ENCODE measurements around the gene TADA2A. TPM values are rescaled to one million over a fixed set of nuclear protein-coding genes. Genes with fewer than 3 reads are reported as not detected.

Gene TADA2A
- total RNA-seq, 4 donors from 2014 or later, result 10.5 to 39.3 (median 16.1) TPM

DNA sequence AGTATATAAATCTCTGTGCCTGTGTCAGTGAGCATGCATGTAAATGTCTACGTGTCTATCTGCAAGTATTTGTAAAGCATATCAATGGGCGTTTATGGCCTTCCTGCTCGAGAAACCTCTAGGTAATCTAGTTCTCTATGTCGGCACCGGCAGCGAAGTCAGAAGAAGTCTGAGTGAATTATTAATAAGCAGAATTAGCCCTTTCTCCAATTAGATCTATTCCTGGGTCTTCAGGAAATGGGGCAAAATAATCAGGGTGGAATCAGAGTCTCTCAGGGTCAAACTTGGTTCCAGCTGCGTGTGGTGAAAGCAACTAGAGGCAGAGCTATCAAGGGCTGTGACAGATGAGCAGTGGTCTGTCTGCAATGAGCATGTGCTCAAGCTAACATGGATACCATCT lies 31.0 kb upstream of the TADA2A start, which contains the start of gene C17orf78:
Gene C17orf78, plus strand, starts transcription at position 280 of the 400 bp plus-strand sequence. Its CDS starts 108 bp downstream, at position 388.
- no peak for TF ChIP-seq POLR2AphosphoS5 (IDR thresholded peaks at IDR 0.05)
- no peak for TF ChIP-seq POLR2A (IDR thresholded peaks at IDR 0.05)
- TF ChIP-seq, protein P1, sequence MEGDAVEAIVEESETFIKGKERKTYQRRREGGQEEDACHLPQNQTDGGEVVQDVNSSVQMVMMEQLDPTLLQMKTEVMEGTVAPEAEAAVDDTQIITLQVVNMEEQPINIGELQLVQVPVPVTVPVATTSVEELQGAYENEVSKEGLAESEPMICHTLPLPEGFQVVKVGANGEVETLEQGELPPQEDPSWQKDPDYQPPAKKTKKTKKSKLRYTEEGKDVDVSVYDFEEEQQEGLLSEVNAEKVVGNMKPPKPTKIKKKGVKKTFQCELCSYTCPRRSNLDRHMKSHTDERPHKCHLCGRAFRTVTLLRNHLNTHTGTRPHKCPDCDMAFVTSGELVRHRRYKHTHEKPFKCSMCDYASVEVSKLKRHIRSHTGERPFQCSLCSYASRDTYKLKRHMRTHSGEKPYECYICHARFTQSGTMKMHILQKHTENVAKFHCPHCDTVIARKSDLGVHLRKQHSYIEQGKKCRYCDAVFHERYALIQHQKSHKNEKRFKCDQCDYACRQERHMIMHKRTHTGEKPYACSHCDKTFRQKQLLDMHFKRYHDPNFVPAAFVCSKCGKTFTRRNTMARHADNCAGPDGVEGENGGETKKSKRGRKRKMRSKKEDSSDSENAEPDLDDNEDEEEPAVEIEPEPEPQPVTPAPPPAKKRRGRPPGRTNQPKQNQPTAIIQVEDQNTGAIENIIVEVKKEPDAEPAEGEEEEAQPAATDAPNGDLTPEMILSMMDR (IDR thresholded peaks at IDR 0.05), result no peak
- TF ChIP-seq EP300 (IDR thresholded peaks at IDR 0.05), result no peak
- no peaks in the 10 kb centered on the region for H3K36me3 ChIP-seq
- peaks cover 7% of the 10 kb centered on the region for H3K4me1 ChIP-seq
- no peak within 1 kb of the TSS for H3K27ac ChIP-seq
- H3K4me3 ChIP-seq, result no peak within 1 kb of the TSS
- no peak for DNase-seq (ENCODE audit: low spot score in 2 of 2)
- no peaks in the 10 kb centered on the region for H3K9me3 ChIP-seq
- WGBS, result 90% methylated on average over 7 of the region's 7 CpGs
- no peaks in the 10 kb centered on the region for H3K27me3 ChIP-seq

DNA sequence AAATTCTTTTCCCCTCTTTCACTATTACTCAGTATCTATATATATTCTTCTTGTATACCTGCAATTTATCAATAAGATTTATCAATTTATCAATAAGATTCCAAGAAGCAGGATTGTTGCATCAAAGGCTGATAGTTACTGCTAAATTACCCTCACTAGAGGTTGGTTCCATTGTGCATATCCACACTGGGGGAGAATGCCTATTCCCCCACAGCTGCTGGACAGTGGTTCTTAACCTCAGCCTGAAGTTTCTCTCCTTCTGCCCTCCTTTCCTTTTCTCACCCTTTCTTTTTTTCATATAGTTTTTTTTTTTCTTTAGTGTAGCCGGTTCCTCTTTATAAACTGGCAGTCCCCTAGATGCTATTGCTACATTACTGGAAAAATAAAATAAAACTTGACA lies 24.6 kb upstream of the TADA2A start:
- Histone ChIP-seq H3K9me3 (no peaks in the 10 kb centered on the region), H3K36me3 (no peaks in the 10 kb centered on the region), H3K4me3 (no peak overlapping the region), H3K27me3 (no peaks in the 10 kb centered on the region), H3K27ac (no peak overlapping the region), H3K4me1 (no peaks in the 10 kb centered on the region)
- no peak for DNase-seq (ENCODE audit: low spot score in 2 of 2)
- TF ChIP-seq POLR2A (IDR thresholded peaks at IDR 0.05) (no peak), EP300 (IDR thresholded peaks at IDR 0.05) (no peak), POLR2AphosphoS5 (IDR thresholded peaks at IDR 0.05) (no peak)
- TF ChIP-seq, protein P1 (IDR thresholded peaks at IDR 0.05), result no peak
- WGBS, result 97% methylated on average over 1 of the region's 1 CpG

DNA sequence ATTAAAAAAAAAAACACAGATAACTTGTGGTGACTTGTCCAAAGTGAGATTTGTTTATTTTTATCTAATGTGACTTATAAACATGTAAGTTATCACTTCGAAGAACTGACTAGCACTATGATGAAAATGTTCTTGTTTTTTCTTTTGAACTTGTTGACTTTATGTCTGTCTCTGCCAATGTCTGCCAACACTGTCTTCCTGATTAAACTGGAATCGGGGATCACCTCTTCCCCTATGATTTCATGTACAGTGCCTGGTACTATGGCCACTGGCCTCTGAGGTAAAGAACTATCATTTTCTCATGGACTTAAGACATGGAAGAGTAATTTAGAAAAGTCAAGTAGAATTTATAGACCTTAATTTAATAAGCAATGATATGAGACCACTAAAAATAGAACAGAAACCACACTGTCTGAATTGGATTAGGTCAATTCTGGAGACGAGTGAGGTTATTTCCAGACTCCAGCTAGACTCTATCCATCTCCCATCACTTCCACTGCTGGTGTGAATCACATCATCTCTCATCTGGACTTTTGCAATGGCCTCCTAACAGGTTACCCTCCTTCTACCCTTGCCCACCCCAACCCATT lies 22.0 kb upstream of the TADA2A start:
- 64% methylated on average over 3 of the region's 3 CpGs for WGBS
- Histone ChIP-seq H3K27me3 (no peaks in the 10 kb centered on the region), H3K9me3 (no peaks in the 10 kb centered on the region), H3K4me1 (no peaks in the 10 kb centered on the region), H3K36me3 (no peaks in the 10 kb centered on the region), H3K27ac (no peak overlapping the region), H3K4me3 (no peak overlapping the region)
- no peak for DNase-seq (ENCODE audit: low spot score in 2 of 2)
- TF ChIP-seq POLR2AphosphoS5 (IDR thresholded peaks at IDR 0.05) (no peak), POLR2A (IDR thresholded peaks at IDR 0.05) (no peak), EP300 (IDR thresholded peaks at IDR 0.05) (no peak)
- TF ChIP-seq, protein P1 (IDR thresholded peaks at IDR 0.05), result no peak

DNA sequence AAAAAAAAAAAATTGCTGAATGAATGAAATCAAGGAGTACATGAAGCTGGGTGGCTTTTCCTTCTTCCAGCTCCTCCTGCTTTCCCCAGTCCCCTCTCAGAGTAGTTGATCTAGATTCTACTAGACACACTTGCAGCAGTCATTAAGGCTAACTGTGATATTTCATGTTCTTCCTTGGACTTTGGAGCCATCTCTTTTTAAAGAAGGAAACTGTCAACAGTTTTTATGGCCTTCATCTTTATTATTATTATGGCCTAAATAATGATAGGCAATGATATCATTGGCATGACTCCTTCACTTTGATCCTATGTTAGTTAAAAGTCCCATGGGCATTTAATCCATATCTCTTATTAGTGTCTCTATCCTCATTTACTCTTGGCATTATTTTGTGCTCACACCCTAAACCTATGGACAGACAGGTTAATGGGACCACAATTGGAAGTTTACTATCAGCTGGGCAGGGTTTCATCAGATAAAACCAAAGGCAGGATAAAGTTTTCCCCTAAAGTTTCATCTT lies 21.2 kb upstream of the TADA2A start:
- TF ChIP-seq, protein P1 (IDR thresholded peaks at IDR 0.05), result no peak
- no peak for TF ChIP-seq POLR2AphosphoS5 (IDR thresholded peaks at IDR 0.05)
- no peak for TF ChIP-seq POLR2A (IDR thresholded peaks at IDR 0.05)
- Histone ChIP-seq H3K4me3 (no peak overlapping the region), H3K9me3 (no peaks in the 10 kb centered on the region), H3K27ac (no peak overlapping the region), H3K36me3 (no peaks in the 10 kb centered on the region), H3K27me3 (no peaks in the 10 kb centered on the region), H3K4me1 (no peaks in the 10 kb centered on the region)
- no peak for DNase-seq (ENCODE audit: low spot score in 2 of 2)

DNA sequence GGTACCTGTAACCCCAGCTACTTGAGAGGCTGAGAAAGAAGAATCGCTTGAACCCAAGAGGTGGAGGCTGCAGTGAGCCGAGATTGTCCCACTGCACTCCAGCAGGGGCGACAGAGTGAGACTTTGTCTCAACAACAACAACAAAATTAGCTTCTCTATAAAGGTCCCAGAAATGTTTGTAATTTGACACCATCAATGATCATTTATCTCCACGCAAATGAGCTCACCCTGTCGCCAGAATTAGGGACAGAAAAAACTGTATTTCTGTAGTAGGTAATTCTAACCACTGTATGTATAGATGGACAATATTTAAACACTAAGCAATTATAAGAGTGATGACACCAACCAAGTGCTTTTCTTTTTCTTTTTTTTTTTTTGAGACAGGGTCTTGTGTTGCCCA lies 20.2 kb upstream of the TADA2A start:
- no peak for DNase-seq (ENCODE audit: low spot score in 2 of 2)
- WGBS, result 93% methylated on average over 5 of the region's 5 CpGs
- Histone ChIP-seq H3K27ac (no peak overlapping the region), H3K27me3 (no peaks in the 10 kb centered on the region), H3K9me3 (no peaks in the 10 kb centered on the region), H3K36me3 (no peaks in the 10 kb centered on the region), H3K4me3 (no peak overlapping the region), H3K4me1 (no peaks in the 10 kb centered on the region)
- TF ChIP-seq POLR2A (IDR thresholded peaks at IDR 0.05) (no peak), POLR2AphosphoS5 (IDR thresholded peaks at IDR 0.05) (no peak), EP300 (IDR thresholded peaks at IDR 0.05) (no peak)
- TF ChIP-seq, protein P1 (IDR thresholded peaks at IDR 0.05), result no peak

All from suprapubic skin (tissue), 4 donors.